ENCODE results near the gene MAGI1. TPM values are rescaled to one million over a fixed set of nuclear protein-coding genes. Genes with fewer than 3 reads are reported as not detected.

The MAGI1 gene
- polyA plus RNA-seq, 1 of the 3 experiments (the other 2 are of a cell fraction) = 10.3 TPM

DNA sequence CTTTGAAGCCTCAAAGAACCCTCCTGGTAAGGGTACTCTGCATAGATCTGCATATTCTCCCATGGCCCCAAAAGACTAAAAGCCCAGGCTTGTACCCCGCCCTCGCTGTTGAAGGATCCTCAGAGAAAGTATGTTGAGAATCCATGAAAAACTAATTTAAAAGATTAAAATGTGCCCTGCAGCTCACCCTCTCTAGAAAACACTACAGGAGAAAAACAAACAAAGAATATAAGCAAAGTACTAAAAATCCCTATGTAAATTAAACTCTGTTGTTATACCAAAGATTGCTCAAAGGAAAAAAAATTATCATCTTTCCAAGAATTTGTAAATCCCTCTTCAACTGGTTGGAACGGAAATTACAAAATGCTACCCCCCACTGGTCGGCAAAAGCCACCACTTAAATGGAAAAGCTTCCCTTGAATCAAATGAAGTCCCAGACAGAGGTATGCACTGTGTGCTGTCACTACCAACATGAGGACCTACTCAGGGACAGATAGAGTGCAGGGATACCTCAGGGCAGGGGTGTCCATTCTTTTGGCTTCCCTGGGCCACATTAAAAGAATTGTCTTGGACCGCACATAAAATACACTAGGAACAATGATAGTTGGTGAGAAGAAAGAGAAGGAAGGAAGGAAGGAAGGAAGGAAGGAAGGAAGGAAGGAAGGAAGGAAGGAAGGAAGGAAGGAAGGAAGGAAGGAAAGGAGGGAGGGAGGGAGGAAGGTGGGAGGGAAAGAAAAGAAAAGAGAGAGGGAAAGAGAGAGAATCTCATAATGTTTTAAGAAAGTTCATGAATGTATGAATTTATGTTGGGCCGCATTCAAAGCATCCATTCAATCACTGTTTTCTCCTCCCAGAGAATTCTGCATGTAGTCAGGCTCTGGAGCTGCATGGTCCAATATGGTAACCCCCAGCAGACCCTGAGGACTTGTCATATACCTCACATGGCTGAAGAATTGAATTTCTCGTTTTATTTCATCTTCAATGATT, 88.1 kb downstream of the MAGI1 start:
- Histone ChIP-seq H3K4me2 (no peak overlapping the region), H3K4me1 (ENCODE audit: control insufficient read depth in 1 of 2, insufficient read depth in 2 of 2, low read depth in 1 of 2, low read length in 1 of 2) (peaks cover 6 to 59% of the 10 kb centered on the region in 2 experiments), H3K27ac (ENCODE audit: low read depth in 2 of 2, low read length in 1 of 2) (no peak overlapping the region), H3K4me3 (ENCODE audit: low read depth in 2 of 2, low read length in 1 of 2) (no peak overlapping the region), H3K27me3 (ENCODE audit: insufficient read depth) (no peaks in the 10 kb centered on the region), H3K9me2 (no peaks in the 10 kb centered on the region), H4K20me1 (ENCODE audit: insufficient read depth) (no peaks in the 10 kb centered on the region), H3K9ac (no peak overlapping the region), H3K79me2 (ENCODE audit: insufficient read depth) (peaks cover 91% of the 10 kb centered on the region), H2AFZ (ENCODE audit: low read depth) (no peak overlapping the region), H3F3A (replicated peaks; ENCODE audit: insufficient read depth) (peaks cover 35% of the 10 kb centered on the region), H3K9me3 (no peaks in the 10 kb centered on the region), H3K36me3 (replicated peaks in 1 of 2; ENCODE audit: control insufficient read depth in 1 of 2, insufficient read depth in 2 of 2, low read length in 1 of 2) (no peaks in the 10 kb centered on the region)
- no peak for DNase-seq
- ChIA-PET CTCF (interaction anchor here (1.5 kb wide), 1 partner anchor 13 kb away, joined by 3 read pairs; no protein-coding TSS in a partner anchor), POLR2A (no interaction called here)
- 94% methylated on average over 7 of the region's 7 CpGs for WGBS (ENCODE audit: low lambda C conversion rate)
- TF ChIP-seq TAF1 (IDR thresholded peaks at IDR 0.05; ENCODE audit: borderline replicate concordance, low read depth, low read length) (no peak), MXI1 (IDR thresholded peaks at IDR 0.05; ENCODE audit: low read depth, low read length) (no peak), FOSL2 (IDR thresholded peaks at IDR 0.05; ENCODE audit: borderline replicate concordance, low read depth) (no peak), EZH2phosphoT487 (IDR thresholded peaks at IDR 0.05; ENCODE audit: borderline replicate concordance, low read depth) (no peak), NRF1 (IDR thresholded peaks at IDR 0.05; ENCODE audit: low read depth, low read length) (no peak), ELF1 (IDR thresholded peaks at IDR 0.05) (no peak), SMC3 (IDR thresholded peaks at IDR 0.05; ENCODE audit: low read depth, low read length) (no peak), FOXM1 (IDR thresholded peaks at IDR 0.05; ENCODE audit: low read depth) (no peak), RXRA (IDR thresholded peaks at IDR 0.05; ENCODE audit: borderline replicate concordance, low read depth) (no peak), NFIC (IDR thresholded peaks at IDR 0.05; ENCODE audit: borderline replicate concordance) (no peak), GABPA (IDR thresholded peaks at IDR 0.05; ENCODE audit: low read depth) (no peak), FOXJ3 (CRISPR knock-in tag; IDR thresholded peaks at IDR 0.05) (no peak), CHD2 (IDR thresholded peaks at IDR 0.05; ENCODE audit: low read length, partially characterized antibody) (no peak)
- TF ChIP-seq, protein P1, sequence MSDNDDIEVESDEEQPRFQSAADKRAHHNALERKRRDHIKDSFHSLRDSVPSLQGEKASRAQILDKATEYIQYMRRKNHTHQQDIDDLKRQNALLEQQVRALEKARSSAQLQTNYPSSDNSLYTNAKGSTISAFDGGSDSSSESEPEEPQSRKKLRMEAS (IDR thresholded peaks at IDR 0.05; ENCODE audit: low read depth) = no peak
- TF ChIP-seq, protein P2, sequence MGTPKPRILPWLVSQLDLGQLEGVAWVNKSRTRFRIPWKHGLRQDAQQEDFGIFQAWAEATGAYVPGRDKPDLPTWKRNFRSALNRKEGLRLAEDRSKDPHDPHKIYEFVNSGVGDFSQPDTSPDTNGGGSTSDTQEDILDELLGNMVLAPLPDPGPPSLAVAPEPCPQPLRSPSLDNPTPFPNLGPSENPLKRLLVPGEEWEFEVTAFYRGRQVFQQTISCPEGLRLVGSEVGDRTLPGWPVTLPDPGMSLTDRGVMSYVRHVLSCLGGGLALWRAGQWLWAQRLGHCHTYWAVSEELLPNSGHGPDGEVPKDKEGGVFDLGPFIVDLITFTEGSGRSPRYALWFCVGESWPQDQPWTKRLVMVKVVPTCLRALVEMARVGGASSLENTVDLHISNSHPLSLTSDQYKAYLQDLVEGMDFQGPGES (IDR thresholded peaks at IDR 0.05; ENCODE audit: low read depth, low read length) = no peak
- TF ChIP-seq, protein P3, sequence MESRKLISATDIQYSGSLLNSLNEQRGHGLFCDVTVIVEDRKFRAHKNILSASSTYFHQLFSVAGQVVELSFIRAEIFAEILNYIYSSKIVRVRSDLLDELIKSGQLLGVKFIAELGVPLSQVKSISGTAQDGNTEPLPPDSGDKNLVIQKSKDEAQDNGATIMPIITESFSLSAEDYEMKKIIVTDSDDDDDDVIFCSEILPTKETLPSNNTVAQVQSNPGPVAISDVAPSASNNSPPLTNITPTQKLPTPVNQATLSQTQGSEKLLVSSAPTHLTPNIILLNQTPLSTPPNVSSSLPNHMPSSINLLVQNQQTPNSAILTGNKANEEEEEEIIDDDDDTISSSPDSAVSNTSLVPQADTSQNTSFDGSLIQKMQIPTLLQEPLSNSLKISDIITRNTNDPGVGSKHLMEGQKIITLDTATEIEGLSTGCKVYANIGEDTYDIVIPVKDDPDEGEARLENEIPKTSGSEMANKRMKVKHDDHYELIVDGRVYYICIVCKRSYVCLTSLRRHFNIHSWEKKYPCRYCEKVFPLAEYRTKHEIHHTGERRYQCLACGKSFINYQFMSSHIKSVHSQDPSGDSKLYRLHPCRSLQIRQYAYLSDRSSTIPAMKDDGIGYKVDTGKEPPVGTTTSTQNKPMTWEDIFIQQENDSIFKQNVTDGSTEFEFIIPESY (IDR thresholded peaks at IDR 0.05; ENCODE audit: borderline replicate concordance, low read depth) = no peak
- TF ChIP-seq, protein P4, sequence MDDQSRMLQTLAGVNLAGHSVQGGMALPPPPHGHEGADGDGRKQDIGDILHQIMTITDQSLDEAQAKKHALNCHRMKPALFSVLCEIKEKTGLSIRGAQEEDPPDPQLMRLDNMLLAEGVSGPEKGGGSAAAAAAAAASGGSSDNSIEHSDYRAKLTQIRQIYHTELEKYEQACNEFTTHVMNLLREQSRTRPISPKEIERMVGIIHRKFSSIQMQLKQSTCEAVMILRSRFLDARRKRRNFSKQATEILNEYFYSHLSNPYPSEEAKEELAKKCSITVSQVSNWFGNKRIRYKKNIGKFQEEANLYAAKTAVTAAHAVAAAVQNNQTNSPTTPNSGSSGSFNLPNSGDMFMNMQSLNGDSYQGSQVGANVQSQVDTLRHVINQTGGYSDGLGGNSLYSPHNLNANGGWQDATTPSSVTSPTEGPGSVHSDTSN (IDR thresholded peaks at IDR 0.05) = no peak

Data from SK-N-SH (cell line).